Psoas muscle (tissue), 8 donors: ENCODE data around the gene SLCO4A1. TPM values are rescaled to one million over a fixed set of nuclear protein-coding genes. Genes with fewer than 3 reads are reported as not detected.

Experiments
- ATAC-seq, 4 donors: fragments of 200-7000 bp; cut with Tn5 transposase; one replicate each; pipeline ENCODE4 v1.9.1; 2020; ENCODE audit warnings: moderate library complexity in 3 of 4, mild to moderate bottlenecking in 2 of 4
- DNase-seq, 2 donors: peaks; one replicate each; pipeline ENCODE4 v3.0.0-alpha.2; 2020
- H3K27ac ChIP-seq: fragments of 200-600 bp; one replicate; pipeline ENCODE4 v1.8.0; 2022
- H3K27me3 ChIP-seq, 3 donors: fragments of 200-600 bp in 1 of 3; one replicate each; pipeline versions ENCODE4 v1.6.1 to v1.8.0; 2013 to 2022; ENCODE audit warnings: low read length in 2 of 3, mild to moderate bottlenecking in 2 of 3, moderate library complexity in 1 of 3; ENCODE audit not compliant: insufficient read depth in 3 of 3
- H3K36me3 ChIP-seq, 2 donors: fragments of 200-600 bp in 1 of 2; one replicate each; pipeline versions ENCODE4 v1.6.1 to v1.8.0; 2013 to 2022; ENCODE audit warnings: low read depth in 1 of 2, mild to moderate bottlenecking in 1 of 2, moderate library complexity in 1 of 2; ENCODE audit not compliant: insufficient read depth in 1 of 2
- H3K4me1 ChIP-seq: fragments of 200-600 bp; one replicate; pipeline ENCODE4 v1.8.0; 2022
- H3K4me3 ChIP-seq: fragments of 200-600 bp; one replicate; pipeline ENCODE4 v1.8.0; 2022; ENCODE audit warnings: mild to moderate bottlenecking
- H3K9me3 ChIP-seq: fragments of 200-600 bp; one replicate; pipeline ENCODE4 v1.8.0; 2022
- CTCF ChIP-seq: fragments of 200-600 bp; IDR thresholded peaks from one replicate; pipeline ENCODE4 v1.8.0; 2022; ENCODE audit warnings: antibody characterized with exemption
- WGBS, 3 donors: extraction: QIAGEN DNeasy Blood & Tissue Kit; methylation state at CpG; one replicate each; pipeline versions ENCODE4 v1.1.6 to v1.1.7; 2013; 5-methylcytosine and 5-hydroxymethylcytosine counted together
- intact Hi-C, 2 donors: fragments of 100-400 bp; cut with DNase I; formaldehyde crosslinking; loops; one replicate each; pipeline versions ENCODE4 v1.11.0 to v1.14.2; 2022
- polyA plus RNA-seq, 3 donors: library from polyadenylated mRNA; stranded (reverse); fragments of 200-250 nt; gene quantifications; one replicate each; pipeline ENCODE4 v1.2.3, GENCODE V29; 2013
- total RNA-seq, 4 donors: library from RNA; stranded (reverse); fragmentation: NEBNext Ultra II Directional in 2 of 4; extraction: Animal tissue kit (Norgen Biotek cat#: 25700) in 2 of 4; gene quantifications; one replicate each; pipeline versions ENCODE4 v1.2.1 to v1.2.4, GENCODE V29; 2021 to 2023
- donor health status: healthy with polysubstance abuse.
- donor health status: DM: no; HTN: no; CAD: no; lungs with moderate emphysema.
- donor health status: Bipolar disorder and iron deficiency.
- donor health status: healthy.
- donor health status: DM: yes; HTN: yes; CAD: no.
- donor health status: DM: no; HTN: no; CAD: no.
- donor health status: DM: no; HTN: no; CAD: no.
- donor health status: DM: yes; HTN: yes; CAD: no.

The SLCO4A1 gene
- total and polyA plus RNA-seq, 7 donors = 5.3 to 38.5 (median 9.8) TPM

DNA sequence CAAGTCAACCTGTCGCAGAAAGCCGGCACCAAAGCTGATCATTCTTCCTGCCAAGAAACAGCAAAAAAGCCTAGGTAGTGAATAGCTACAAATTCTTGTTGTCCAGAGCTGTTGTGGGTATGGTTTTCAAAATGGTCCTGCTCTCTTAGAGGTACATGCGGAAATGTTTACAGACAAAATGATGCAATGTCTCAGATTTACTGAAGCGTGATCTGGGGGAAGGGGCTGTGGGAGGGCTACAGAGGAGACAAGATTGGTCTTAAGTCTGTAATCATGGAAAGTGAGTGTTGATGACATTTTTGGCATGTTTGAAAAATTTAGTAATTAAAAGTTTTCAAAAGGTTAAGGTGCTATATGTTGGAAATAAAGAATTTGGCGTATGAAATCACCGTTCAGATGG lies 72.5 kb downstream of the SLCO4A1 start:
- no peaks in the 10 kb centered on the region for H3K36me3 ChIP-seq
- no peak for TF ChIP-seq CTCF
- DNase-seq (no peak), ATAC-seq (no peak)
- no peak overlapping the region for H3K27ac ChIP-seq
- 92 to 94% (median 93%) methylated on average over 6 of the region's 6 CpGs for WGBS, 3 donors
- H3K4me1 ChIP-seq = no peaks in the 10 kb centered on the region
- intact Hi-C loops = loop anchor here in 1 of 2 donors (5.0 kb wide), 1 partner anchor 53 kb away; no protein-coding TSS in a partner anchor
- H3K27me3 ChIP-seq = peaks cover 0 to 52% (median 14%) of the 10 kb centered on the region in 3 donors
- H3K4me3 ChIP-seq = no peak overlapping the region
- H3K9me3 ChIP-seq = no peaks in the 10 kb centered on the region

DNA sequence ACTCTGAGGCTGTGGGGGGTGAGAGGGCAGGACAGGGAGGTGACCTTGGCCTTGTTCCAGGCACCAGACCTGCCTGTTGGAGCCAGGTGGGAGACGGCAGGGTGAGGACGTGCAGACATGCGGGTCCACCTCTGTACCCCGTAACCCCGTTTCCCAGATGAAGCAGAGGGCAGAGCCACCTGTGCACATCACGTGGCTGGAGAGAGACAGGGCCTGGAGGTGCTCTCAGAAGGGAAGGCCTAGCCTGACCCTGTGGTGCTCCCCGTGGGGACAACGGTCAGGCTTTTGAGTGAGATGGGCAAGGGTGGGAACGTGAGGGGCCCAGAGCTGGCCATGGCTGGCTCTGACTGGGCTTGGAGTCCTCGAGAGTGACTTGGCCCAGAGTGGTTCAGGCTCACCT lies 72.9 kb downstream of the SLCO4A1 start:
- intact Hi-C loops = loop anchor here in 1 of 2 donors (5.0 kb wide), 1 partner anchor 52 kb away; no protein-coding TSS in a partner anchor

GRCh38 chr20:62716198-62716940 lies 74.1 kb downstream of the SLCO4A1 start:
- H3K27ac ChIP-seq = no peak overlapping the region
- WGBS, 3 donors = 67 to 77% (median 68%) methylated on average over 30 of the region's 30 CpGs
- H3K27me3 ChIP-seq = peaks cover 0 to 38% (median 10%) of the 10 kb centered on the region in 3 donors
- DNase-seq = no peak
- no peaks in the 10 kb centered on the region for H3K4me1 ChIP-seq
- H3K4me3 ChIP-seq = no peak overlapping the region
- H3K36me3 ChIP-seq = no peaks in the 10 kb centered on the region
- H3K9me3 ChIP-seq = no peaks in the 10 kb centered on the region
- TF ChIP-seq CTCF = no peak
- intact Hi-C loops = loop anchor here in 1 of 2 donors (5.0 kb wide), 1 partner anchor 51 kb away; no protein-coding TSS in a partner anchor
- ATAC-seq = no peak

More for the DNA sequence above, 72.9 kb downstream of the SLCO4A1 start:
- peaks cover 0 to 48% (median 13%) of the 10 kb centered on the region in 3 donors for H3K27me3 ChIP-seq
- no peaks in the 10 kb centered on the region for H3K4me1 ChIP-seq
- H3K27ac ChIP-seq = no peak overlapping the region
- TF ChIP-seq CTCF = no peak
- H3K36me3 ChIP-seq = no peaks in the 10 kb centered on the region
- H3K4me3 ChIP-seq = no peak overlapping the region
- no peaks in the 10 kb centered on the region for H3K9me3 ChIP-seq
- 87 to 89% (median 88%) methylated on average over 10 of the region's 10 CpGs for WGBS, 3 donors
- DNase-seq (no peak), ATAC-seq (no peak)

- H3K36me3 ChIP-seq = no peaks in the 10 kb centered on the region
- 85 to 92% (median 87%) methylated on average over 11 of the region's 11 CpGs for WGBS, 3 donors
- no peak for DNase-seq
- H3K4me1 ChIP-seq = no peaks in the 10 kb centered on the region
- no peak for TF ChIP-seq CTCF
- H3K27me3 ChIP-seq = peaks cover 0 to 44% (median 8%) of the 10 kb centered on the region in 3 donors
- no peak overlapping the region for H3K27ac ChIP-seq
- H3K9me3 ChIP-seq = no peaks in the 10 kb centered on the region
- intact Hi-C loops = loop anchor here in 1 of 2 donors (5.0 kb wide), 1 partner anchor 50 kb away; no protein-coding TSS in a partner anchor
- H3K4me3 ChIP-seq = no peak overlapping the region
- no peak for ATAC-seq
These were observed 74.6 kb downstream of the SLCO4A1 start for GRCh38 chr20:62716941-62717310.
